Measurements from ENCODE around the gene IFNGR1. TPM values are rescaled to one million over a fixed set of nuclear protein-coding genes. Genes with fewer than 3 reads are reported as not detected.

The IFNGR1 gene
- total RNA-seq, 1 donor from 2014 or later, result 34.0 TPM

GRCh38 chr6:137248702-137249101 is 29.5 kb upstream of the IFNGR1 start:
- no peaks in the 10 kb centered on the region for H3K79me2 ChIP-seq (ENCODE audit: low read depth)
- no peak overlapping the region for H3K4me2 ChIP-seq
- peaks cover 5% of the 10 kb centered on the region for H3K9me3 Mint-ChIP-seq
- no peak overlapping the region for H3K4me3 Mint-ChIP-seq
- no peak overlapping the region for H3K4me3 ChIP-seq
- no peaks in the 10 kb centered on the region for H3F3A ChIP-seq (ENCODE audit: low read depth)
- H3K36me3 ChIP-seq, result no peaks in the 10 kb centered on the region
- H2AFZ ChIP-seq (replicated peaks), result peak overlapping the region; percentile 3
- H3K4me1 ChIP-seq, result peaks cover 6% of the 10 kb centered on the region
- no peak overlapping the region for H3K27ac Mint-ChIP-seq
- no peak overlapping the region for H3K9ac ChIP-seq
- no peak for DNase-seq (ENCODE audit: low spot score)
- H3K27ac ChIP-seq, result no peak overlapping the region
- no peaks in the 10 kb centered on the region for H3K27me3 Mint-ChIP-seq (ENCODE audit: insufficient read depth, low read depth)
- H3K36me3 Mint-ChIP-seq, result no peaks in the 10 kb centered on the region
- no peaks in the 10 kb centered on the region for H3K27me3 ChIP-seq
- H4K20me1 ChIP-seq (ENCODE audit: low read depth), result no peaks in the 10 kb centered on the region
- TF ChIP-seq EZH2 (IDR thresholded peaks at IDR 0.05), result no peak
- no peaks in the 10 kb centered on the region for H3K9me3 ChIP-seq (ENCODE audit: low read depth)
- H3K4me1 Mint-ChIP-seq, result no peaks in the 10 kb centered on the region

- H3K27ac ChIP-seq, result no peak overlapping the region
- H3K27ac Mint-ChIP-seq, result no peak overlapping the region
- H3F3A ChIP-seq (ENCODE audit: low read depth), result no peaks in the 10 kb centered on the region
- no peaks in the 10 kb centered on the region for H3K27me3 Mint-ChIP-seq (ENCODE audit: insufficient read depth, low read depth)
- no peaks in the 10 kb centered on the region for H3K36me3 ChIP-seq
- H3K9me3 Mint-ChIP-seq, result no peaks in the 10 kb centered on the region
- no peak overlapping the region for H3K4me2 ChIP-seq
- no peaks in the 10 kb centered on the region for H3K27me3 ChIP-seq
- no peak overlapping the region for H3K9ac ChIP-seq
- no peak for DNase-seq (ENCODE audit: low spot score)
- no peaks in the 10 kb centered on the region for H4K20me1 ChIP-seq (ENCODE audit: low read depth)
- H3K4me3 ChIP-seq, result no peak overlapping the region
- H3K4me1 ChIP-seq, result peaks cover 6% of the 10 kb centered on the region
- TF ChIP-seq CTCF (IDR thresholded peaks at IDR 0.05), result no peak
- TF ChIP-seq EZH2phosphoT487 (IDR thresholded peaks at IDR 0.05), result no peak
- TF ChIP-seq EZH2 (IDR thresholded peaks at IDR 0.05), result no peak
- H2AFZ ChIP-seq (replicated peaks), result no peak overlapping the region
- no peaks in the 10 kb centered on the region for H3K79me2 ChIP-seq (ENCODE audit: low read depth)
- H3K4me1 Mint-ChIP-seq, result no peaks in the 10 kb centered on the region
- no peaks in the 10 kb centered on the region for H3K9me3 ChIP-seq (ENCODE audit: low read depth)
- H3K36me3 Mint-ChIP-seq, result no peaks in the 10 kb centered on the region
- H3K4me3 Mint-ChIP-seq, result no peak overlapping the region
Observed at GRCh38 chr6:137247724-137248123, 28.5 kb upstream of the IFNGR1 start.

GRCh38 chr6:137246791-137247202 is 27.6 kb upstream of the IFNGR1 start:
- Mint-ChIP-seq H3K27me3 (ENCODE audit: insufficient read depth, low read depth) (no peaks in the 10 kb centered on the region), H3K27ac (no peak overlapping the region), H3K4me1 (no peaks in the 10 kb centered on the region), H3K36me3 (no peaks in the 10 kb centered on the region), H3K4me3 (no peak overlapping the region), H3K9me3 (no peaks in the 10 kb centered on the region)
- Histone ChIP-seq H3K4me3 (no peak overlapping the region), H3K27ac (no peak overlapping the region), H3K4me2 (no peak overlapping the region), H2AFZ (replicated peaks) (no peak overlapping the region), H3F3A (ENCODE audit: low read depth) (no peaks in the 10 kb centered on the region), H3K4me1 (peaks cover 6% of the 10 kb centered on the region), H3K79me2 (ENCODE audit: low read depth) (no peaks in the 10 kb centered on the region), H3K9ac (no peak overlapping the region), H3K9me3 (ENCODE audit: low read depth) (no peaks in the 10 kb centered on the region), H3K27me3 (no peaks in the 10 kb centered on the region), H4K20me1 (ENCODE audit: low read depth) (no peaks in the 10 kb centered on the region), H3K36me3 (no peaks in the 10 kb centered on the region)
- no peak for TF ChIP-seq CTCF (IDR thresholded peaks at IDR 0.05)
- TF ChIP-seq EZH2phosphoT487 (IDR thresholded peaks at IDR 0.05), result no peak
- TF ChIP-seq EZH2 (IDR thresholded peaks at IDR 0.05), result no peak
- no peak for DNase-seq (ENCODE audit: low spot score)

GRCh38 chr6:137246164-137246563 is 27.0 kb upstream of the IFNGR1 start:
- no peak overlapping the region for H3K4me2 ChIP-seq
- no peaks in the 10 kb centered on the region for H3K9me3 ChIP-seq (ENCODE audit: low read depth)
- Mint-ChIP-seq H3K4me1 (no peaks in the 10 kb centered on the region), H3K36me3 (no peaks in the 10 kb centered on the region), H3K27me3 (ENCODE audit: insufficient read depth, low read depth) (no peaks in the 10 kb centered on the region), H3K9me3 (no peaks in the 10 kb centered on the region), H3K27ac (no peak overlapping the region), H3K4me3 (no peak overlapping the region)
- H2AFZ ChIP-seq (replicated peaks), result no peak overlapping the region
- no peaks in the 10 kb centered on the region for H4K20me1 ChIP-seq (ENCODE audit: low read depth)
- H3K4me3 ChIP-seq, result no peak overlapping the region
- DNase-seq (ENCODE audit: low spot score), result no peak
- H3K27ac ChIP-seq, result no peak overlapping the region
- peaks cover 6% of the 10 kb centered on the region for H3K4me1 ChIP-seq
- H3K27me3 ChIP-seq, result no peaks in the 10 kb centered on the region
- H3F3A ChIP-seq (ENCODE audit: low read depth), result no peaks in the 10 kb centered on the region
- H3K9ac ChIP-seq, result no peak overlapping the region
- no peaks in the 10 kb centered on the region for H3K79me2 ChIP-seq (ENCODE audit: low read depth)
- H3K36me3 ChIP-seq, result no peaks in the 10 kb centered on the region
- no peak for TF ChIP-seq EZH2 (IDR thresholded peaks at IDR 0.05)
- no peak for TF ChIP-seq EZH2phosphoT487 (IDR thresholded peaks at IDR 0.05)
- no peak for TF ChIP-seq CTCF (IDR thresholded peaks at IDR 0.05)

Data from neural progenitor cell (in vitro differentiated cells).